ENCODE measurements around the gene WASF3. TPM values are rescaled to one million over a fixed set of nuclear protein-coding genes. Genes with fewer than 3 reads are reported as not detected.

The WASF3 gene
- total and polyA plus RNA-seq, 12 donors, result 2.7 to 13.6 (median 8.8) TPM

DNA sequence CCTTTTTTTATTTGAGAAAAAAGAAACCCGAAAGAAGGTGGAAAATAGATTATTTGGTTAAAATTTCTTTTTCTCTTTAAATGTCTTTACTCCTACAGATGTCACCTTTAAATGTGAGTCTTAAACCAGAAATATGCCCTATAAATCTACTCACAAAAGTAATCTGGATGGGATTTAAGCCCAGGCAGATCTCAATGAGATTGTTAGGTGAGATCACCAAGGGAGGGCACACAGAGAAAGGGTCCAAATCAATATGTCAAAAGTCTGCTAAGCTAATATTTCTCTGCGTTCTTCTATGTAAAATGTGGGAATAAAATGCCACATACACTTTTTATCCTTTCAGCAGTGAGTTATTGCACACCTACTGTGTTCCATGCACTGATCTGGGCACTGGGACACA, 32.9 kb downstream of the WASF3 start:
- H3K27me3 ChIP-seq, result no peaks in the 10 kb centered on the region
- no peak overlapping the region for H3K4me3 ChIP-seq
- TF ChIP-seq, protein P1, sequence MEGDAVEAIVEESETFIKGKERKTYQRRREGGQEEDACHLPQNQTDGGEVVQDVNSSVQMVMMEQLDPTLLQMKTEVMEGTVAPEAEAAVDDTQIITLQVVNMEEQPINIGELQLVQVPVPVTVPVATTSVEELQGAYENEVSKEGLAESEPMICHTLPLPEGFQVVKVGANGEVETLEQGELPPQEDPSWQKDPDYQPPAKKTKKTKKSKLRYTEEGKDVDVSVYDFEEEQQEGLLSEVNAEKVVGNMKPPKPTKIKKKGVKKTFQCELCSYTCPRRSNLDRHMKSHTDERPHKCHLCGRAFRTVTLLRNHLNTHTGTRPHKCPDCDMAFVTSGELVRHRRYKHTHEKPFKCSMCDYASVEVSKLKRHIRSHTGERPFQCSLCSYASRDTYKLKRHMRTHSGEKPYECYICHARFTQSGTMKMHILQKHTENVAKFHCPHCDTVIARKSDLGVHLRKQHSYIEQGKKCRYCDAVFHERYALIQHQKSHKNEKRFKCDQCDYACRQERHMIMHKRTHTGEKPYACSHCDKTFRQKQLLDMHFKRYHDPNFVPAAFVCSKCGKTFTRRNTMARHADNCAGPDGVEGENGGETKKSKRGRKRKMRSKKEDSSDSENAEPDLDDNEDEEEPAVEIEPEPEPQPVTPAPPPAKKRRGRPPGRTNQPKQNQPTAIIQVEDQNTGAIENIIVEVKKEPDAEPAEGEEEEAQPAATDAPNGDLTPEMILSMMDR (IDR thresholded peaks at IDR 0.05), result no peak
- DNase-seq, result no peak
- H3K36me3 ChIP-seq, result no peaks in the 10 kb centered on the region
- intact Hi-C loops (cut with DNase I), result no loop called here
- H3K4me1 ChIP-seq, result peaks cover 0 to 11% (median 0%) of the 10 kb centered on the region in 9 donors
- 95 to 97% methylated on average over 2 of the region's 2 CpGs for WGBS, 2 donors
- no peak for ATAC-seq
- H3K9me3 ChIP-seq, result peaks cover 0 to 1% (median 0%) of the 10 kb centered on the region in 11 donors
- no peak overlapping the region for H3K27ac ChIP-seq

DNA sequence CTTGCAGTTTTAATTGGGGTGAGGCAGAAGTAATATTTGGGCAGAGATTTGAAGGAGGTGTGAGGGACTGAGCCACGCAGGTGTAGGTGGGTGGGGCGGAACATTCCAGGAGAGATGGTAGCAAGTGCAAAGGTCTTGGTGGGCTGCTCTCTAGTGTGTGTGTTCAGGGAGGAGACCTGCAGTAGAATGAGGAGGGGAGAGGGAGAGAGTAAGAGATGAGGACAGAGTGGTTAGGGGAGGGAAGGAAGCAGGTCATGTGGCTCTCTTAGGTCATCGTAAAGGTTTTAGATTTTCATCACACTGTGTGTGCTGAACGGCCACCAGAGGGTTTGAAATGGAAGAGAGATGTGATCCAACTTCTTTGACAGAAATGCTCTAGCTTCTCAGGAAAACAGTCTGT, 33.5 kb downstream of the WASF3 start:
- H3K27ac ChIP-seq, result no peak overlapping the region
- TF ChIP-seq, protein P1 (IDR thresholded peaks at IDR 0.05), result no peak
- H3K27me3 ChIP-seq, result no peaks in the 10 kb centered on the region
- H3K9me3 ChIP-seq, result peaks cover 0 to 7% (median 0%) of the 10 kb centered on the region in 11 donors
- no peaks in the 10 kb centered on the region for H3K36me3 ChIP-seq
- ATAC-seq (no peak), DNase-seq (no peak)
- intact Hi-C loops (cut with DNase I), result no loop called here
- 59 to 64% methylated on average over 4 of the region's 4 CpGs for WGBS, 2 donors
- H3K4me1 ChIP-seq, result peaks cover 0 to 11% (median 0%) of the 10 kb centered on the region in 9 donors
- H3K4me3 ChIP-seq, result no peak overlapping the region

DNA sequence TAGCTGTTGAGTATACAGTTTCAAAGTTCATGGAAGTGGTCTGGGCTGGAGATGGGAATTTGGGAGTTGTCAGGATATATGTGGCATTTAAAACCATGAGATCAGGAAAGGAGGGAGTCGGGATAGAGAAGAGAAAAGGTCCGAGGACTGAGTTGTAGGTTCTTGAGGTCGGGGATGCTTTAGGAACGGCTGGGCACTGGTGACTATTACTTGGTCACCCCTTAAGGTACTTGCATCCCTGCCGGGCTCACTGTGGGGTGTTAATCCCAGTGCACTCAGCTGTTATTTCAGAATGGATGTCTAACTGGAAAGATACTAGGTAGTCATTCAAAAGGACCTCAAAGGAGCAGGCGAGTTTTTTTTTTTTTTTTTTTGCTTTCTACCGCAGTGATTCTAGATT, 34.2 kb downstream of the WASF3 start:
- TF ChIP-seq, protein P1 (IDR thresholded peaks at IDR 0.05), result no peak
- Histone ChIP-seq H3K9me3 (peaks cover 0 to 14% (median 4%) of the 10 kb centered on the region in 11 donors), H3K4me1 (peaks cover 0 to 11% (median 0%) of the 10 kb centered on the region in 9 donors), H3K4me3 (no peak overlapping the region), H3K27ac (no peak overlapping the region), H3K27me3 (no peaks in the 10 kb centered on the region), H3K36me3 (no peaks in the 10 kb centered on the region)
- DNase-seq (no peak), ATAC-seq (no peak)
- intact Hi-C loops (cut with DNase I), result no loop called here
- 86 to 91% methylated on average over 7 of the region's 7 CpGs for WGBS, 2 donors

DNA sequence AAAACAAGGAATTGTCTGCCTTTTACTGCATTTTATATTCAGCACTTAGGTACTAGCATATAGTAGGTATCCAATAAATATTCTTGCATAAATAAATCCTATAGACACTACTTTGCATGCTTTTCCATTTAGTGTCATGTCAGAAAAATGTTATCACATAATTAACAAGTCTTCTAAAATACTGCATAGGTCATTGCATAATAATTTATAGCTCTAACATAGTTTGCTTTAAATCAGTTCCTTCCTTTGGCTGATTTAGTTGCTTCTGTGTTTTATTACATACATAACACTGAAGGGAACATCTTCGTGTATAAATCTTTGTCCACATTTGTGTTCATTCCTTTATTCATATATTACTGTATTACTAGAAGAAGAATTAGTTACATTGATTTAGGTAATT, 36.2 kb downstream of the WASF3 start:
- no peak for ATAC-seq
- Histone ChIP-seq H3K36me3 (no peaks in the 10 kb centered on the region), H3K27ac (no peak overlapping the region), H3K9me3 (peaks cover 0 to 21% (median 10%) of the 10 kb centered on the region in 11 donors), H3K4me3 (no peak overlapping the region), H3K27me3 (no peaks in the 10 kb centered on the region), H3K4me1 (peaks cover 0 to 11% (median 0%) of the 10 kb centered on the region in 9 donors)
- TF ChIP-seq, protein P1 (IDR thresholded peaks at IDR 0.05), result no peak
- intact Hi-C loops (cut with DNase I), result no loop called here
- no peak for DNase-seq
- WGBS, 2 donors, result 93 to 95% methylated on average over 1 of the region's 1 CpG

All from heart right ventricle (tissue), 16 donors.